ENCODE results near the gene ALK.

GRCh38 chr2:29880084-29880483 lies 41.3 kb downstream of the ALK start:
- TF ChIP-seq CTCF (IDR thresholded peaks at IDR 0.05) (no peak), POLR2A (IDR thresholded peaks at IDR 0.05) (no peak)
